HG03196 (cell line): ENCODE data around the gene NR3C1.

Experiments used
- ATAC-seq: cut with Tn5 transposase; IDR thresholded peaks from one replicate; pipeline ENCODE4 v1.9.1; 2021; ENCODE audit not compliant: unreplicated experiment

Gene NR3C1

GRCh38 chr5:143399616-143400540 is 3.6 kb downstream of the NR3C1 start:
- no peak for ATAC-seq

- ATAC-seq, result no peak
Observed at GRCh38 chr5:143398451-143399237, 4.8 kb downstream of the NR3C1 start.

DNA sequence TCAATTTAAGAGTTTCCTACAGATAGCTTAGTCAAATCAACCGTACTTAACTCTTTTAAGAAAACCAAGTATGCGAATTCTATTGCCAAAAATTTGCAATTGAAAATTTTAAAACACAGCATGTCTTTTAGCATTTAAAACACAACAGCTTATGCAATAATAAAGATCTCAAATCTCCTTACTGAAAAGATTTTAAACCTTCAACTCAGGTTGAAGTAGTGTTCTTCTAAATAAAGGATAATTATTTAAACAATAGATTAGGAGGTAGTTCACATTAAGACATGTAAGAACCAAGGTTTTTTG is 5.5 kb downstream of the NR3C1 start:
- ATAC-seq, result no peak

DNA sequence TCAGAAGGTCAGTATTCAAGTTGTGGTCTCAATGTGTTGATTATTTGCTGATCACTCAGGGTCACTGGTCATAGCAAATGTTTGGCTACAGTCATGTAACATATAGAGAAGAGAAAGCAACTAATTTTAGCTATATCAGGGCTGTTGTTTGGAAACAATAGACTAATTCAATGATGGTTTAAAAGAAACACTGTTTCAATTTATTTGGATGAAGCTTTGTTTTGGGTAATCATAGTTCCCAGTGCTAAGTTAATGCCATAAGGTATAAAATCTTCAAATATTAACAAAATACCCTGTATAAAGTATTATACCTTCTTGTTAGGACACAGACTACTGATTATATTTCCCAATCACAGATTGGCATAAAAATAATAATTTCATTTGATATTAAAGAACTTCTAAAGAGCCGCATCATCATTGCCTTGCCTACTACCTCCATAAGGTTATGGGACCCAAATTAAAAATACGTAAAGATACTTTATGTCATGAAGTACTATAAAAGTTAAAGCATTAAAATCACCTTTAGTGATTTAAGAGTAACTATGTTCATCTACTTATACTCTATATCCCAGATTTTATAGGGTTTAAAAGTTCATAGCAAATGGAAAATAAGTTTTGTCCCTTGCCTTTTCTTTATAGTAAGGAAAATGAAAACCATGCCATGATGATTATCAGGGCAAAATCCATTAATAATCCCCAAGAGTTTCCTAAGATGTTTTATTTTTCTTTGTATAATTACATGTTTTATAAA is 6.0 kb downstream of the NR3C1 start:
- no peak for ATAC-seq

- no peak for ATAC-seq
Observed at GRCh38 chr5:143396353-143396940, 7.0 kb downstream of the NR3C1 start.

DNA sequence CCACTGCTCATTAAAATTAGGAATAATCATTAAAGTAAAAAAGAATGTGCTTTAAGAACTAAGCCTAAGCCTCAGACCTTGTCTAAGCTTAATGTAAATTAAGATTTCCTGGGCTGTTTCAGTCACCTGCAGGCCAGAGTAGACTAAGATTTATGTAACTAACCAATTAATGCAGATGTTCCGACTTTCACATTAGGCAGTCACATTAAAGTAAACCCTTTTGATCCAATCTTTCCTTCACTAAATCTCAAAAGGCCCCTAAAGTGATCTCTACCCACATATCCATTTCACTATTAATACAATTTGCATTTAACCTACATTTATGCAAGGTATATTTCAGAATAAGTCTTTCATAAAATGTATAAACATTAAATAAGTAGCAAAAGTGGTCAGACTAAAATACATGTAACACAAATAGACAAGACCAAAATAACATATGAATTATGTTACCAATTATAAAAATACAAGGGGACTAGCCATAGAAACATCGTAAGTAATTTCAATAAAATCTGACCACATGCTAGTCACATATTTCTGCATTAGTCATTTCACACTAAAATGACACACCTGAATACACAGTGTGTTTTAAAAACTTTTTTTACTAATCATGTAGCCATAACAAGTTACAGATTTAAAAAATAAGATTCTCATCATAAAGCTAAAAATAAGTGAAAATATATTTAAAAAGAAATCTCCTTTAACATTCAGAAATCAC is 7.7 kb downstream of the NR3C1 start:
- ATAC-seq, result peak; percentile 40

GRCh38 chr5:143393524-143393923 is 10.0 kb downstream of the NR3C1 start:
- no peak for ATAC-seq

DNA sequence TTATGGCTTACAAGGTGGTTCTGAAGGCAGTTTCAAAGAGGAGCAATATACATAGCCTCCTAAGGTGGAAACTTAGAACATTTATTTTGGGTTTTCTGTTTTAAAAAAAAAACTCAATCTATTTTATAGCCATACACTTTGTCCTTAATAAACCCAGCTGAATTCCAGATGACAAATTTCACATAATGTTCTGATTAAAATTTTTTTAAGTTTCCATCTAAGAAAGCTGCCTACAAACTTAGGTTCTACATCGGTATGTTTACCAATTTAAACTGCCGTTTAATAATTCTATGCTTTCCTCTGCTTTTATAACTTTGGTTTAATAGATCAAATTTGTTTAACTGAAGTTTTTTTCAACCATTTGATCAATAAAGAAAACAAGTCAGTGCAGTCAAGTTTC is 12.5 kb downstream of the NR3C1 start:
- no peak for ATAC-seq

GRCh38 chr5:143390258-143390657 is 13.2 kb downstream of the NR3C1 start:
- no peak for ATAC-seq

GRCh38 chr5:143386725-143387124 is 16.8 kb downstream of the NR3C1 start:
- ATAC-seq, result no peak

DNA sequence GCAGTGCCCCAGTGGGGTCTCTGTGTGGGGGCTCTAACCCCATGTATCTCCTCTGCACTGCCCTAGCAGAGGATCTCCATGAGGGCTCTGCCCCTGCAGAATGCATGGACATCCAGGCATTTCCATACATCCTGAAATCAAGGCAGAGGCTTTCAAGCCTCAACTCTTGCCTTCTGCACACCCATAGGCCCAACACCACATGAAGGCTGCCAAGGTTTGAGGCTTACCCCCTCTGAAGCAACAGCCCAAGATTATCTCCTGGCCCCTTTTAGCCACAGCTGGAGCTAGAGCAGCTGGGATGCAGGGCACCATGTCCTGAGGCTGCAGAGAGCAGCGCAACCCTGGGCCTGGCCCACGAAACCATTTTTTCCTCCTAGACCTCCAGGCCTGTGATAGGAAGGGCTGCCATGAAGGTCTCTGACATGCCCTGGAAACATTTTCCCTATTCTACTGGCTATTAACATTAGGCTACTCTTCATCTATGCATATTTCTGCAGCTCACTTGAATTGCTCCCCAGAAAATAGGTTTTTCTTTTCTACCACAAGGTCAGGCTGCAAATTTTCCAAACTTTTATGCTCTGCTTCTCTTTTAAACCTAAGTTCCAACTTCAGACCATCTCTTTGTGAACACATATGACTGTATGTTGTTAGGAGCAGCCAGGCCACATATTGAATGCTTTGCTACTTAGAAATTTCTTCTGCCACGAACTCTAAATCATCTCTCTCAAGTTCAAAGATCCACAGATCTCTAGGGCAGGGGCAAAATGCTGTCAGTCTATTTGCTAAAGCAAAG is 18.4 kb downstream of the NR3C1 start:
- ATAC-seq, result no peak

DNA sequence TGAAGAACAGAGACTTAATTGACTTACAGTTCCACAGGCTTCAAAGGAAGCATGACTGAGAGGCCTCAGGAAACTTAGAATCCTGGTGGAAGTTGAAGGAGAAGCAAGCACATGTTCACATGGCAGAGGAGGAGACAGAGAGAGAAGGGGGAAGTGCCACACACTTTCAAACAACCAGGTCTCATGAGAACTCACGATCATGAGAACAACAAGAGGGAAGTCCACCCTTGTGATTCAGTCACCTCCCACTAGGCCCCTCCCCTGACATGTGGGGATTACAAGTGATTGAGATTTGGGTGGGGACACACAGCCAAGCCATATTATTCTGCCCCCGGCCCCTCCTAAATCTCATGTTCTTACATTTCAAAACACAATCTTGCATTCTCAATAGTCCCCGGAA is 19.5 kb downstream of the NR3C1 start:
- no peak for ATAC-seq

- no peak for ATAC-seq
Observed at GRCh38 chr5:143379606-143380005, 23.9 kb downstream of the NR3C1 start.

- no peak for ATAC-seq
Observed at GRCh38 chr5:143376911-143377813, 26.3 kb downstream of the NR3C1 start.

GRCh38 chr5:143376195-143376779 is 27.2 kb downstream of the NR3C1 start:
- ATAC-seq, result no peak

DNA sequence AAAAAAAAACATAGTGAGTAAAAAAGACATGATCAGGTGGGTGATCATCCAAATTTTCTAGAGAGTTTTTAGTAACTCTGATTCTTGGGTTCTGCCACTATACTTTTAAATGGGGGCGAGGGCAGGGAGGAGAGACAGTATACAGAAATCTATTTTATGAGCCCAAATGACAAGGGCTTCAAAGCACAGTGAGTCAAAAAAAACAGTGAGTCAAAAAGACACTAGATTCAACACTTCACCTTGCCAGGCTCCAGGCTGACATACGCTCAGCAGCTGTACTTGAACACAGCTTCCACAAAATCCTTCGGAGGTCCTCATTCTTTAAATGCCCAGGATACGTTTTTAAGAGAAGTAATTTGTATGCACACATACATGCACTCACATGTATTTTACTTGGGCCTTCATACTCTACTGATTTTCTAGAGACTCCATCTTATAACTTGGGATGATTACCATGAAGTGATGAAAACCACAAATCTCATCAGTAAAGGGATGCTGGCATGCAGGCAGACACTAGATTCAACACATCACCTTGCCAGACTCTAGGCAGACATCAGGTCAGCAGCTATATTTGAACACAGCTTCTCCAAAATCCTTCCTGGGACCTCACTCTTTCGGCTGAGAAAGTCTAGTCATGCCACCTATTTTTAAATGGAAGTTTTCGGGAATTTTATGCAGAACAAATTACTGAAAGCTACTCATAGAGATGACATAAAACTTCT is 28.8 kb downstream of the NR3C1 start:
- ATAC-seq, result no peak

- no peak for ATAC-seq
Observed at GRCh38 chr5:143373076-143373475, 30.4 kb downstream of the NR3C1 start.
